HepG2 (cell line): ENCODE results near the gene CCDC121. TPM values are rescaled to one million over a fixed set of nuclear protein-coding genes. Genes with fewer than 3 reads are reported as not detected.

Experiments
- ATAC-seq: fragments of 200-7000 bp; cut with Tn5 transposase; 3 replicates; pipeline ENCODE4 v1.9.1; 2020; ENCODE audit warnings: mild to moderate bottlenecking, moderate library complexity
- BruUV-seq: library from RNA; stranded (reverse); fragments of 400-500 nt; replicated peaks from 2 replicates; lab custom pipeline; 2021; lab: Mats Ljungman, UMichigan
- CTCF ChIA-PET: fragments of 300-600 bp; formaldehyde crosslinking; extraction: SDS; loops from one replicate; lab custom pipeline; 2021; ENCODE audit warnings: low total read pairs, inconsistent platforms, low intra/inter-chr PET ratio; lab: Yijun Ruan, JAX
- POLR2A ChIA-PET: fragments of 350-600 bp; sonication (Branson Sonifier 250); formaldehyde crosslinking; loops from one replicate; lab custom pipeline; 2020; ENCODE audit warnings: antibody characterized with exemption, inconsistent platforms; lab: Yijun Ruan, JAX
- DNase-seq: peaks from one replicate; pipeline ENCODE4 v3.0.0-alpha.2; 2015; ENCODE audit warnings: low spot score
- FAIRE-seq: peaks from 3 replicates; lab custom pipeline; 2011; peaks lifted over from hg19 to GRCh38; lab: Jason Lieb, UNC
- H2AFZ ChIP-seq: one replicate; pipeline ENCODE4 v1.6.1; 2011; ENCODE audit warnings: low read length, inconsistent platforms
- H3K27ac ChIP-seq: fragments of 300-600 bp; 3 replicates; pipeline ENCODE4 v1.8.0; 2011; ENCODE audit warnings: mixed run types, mild to moderate bottlenecking, mixed read lengths, low read length, inconsistent platforms; ENCODE audit not compliant: insufficient read depth; ENCODE audit errors: extremely low read length
- H3K27me3 ChIP-seq, 2 experiments: fragments of 200-600 bp in 1 of 2; 2 replicates in 1 of 2; 3 replicates in 1 of 2; pipeline versions ENCODE4 v1.6.0 to v1.8.0; 2011; ENCODE audit warnings: low read length in 2 of 2, mild to moderate bottlenecking in 2 of 2, moderate library complexity in 2 of 2, inconsistent platforms in 1 of 2; ENCODE audit not compliant: insufficient read depth in 2 of 2, control insufficient read depth in 1 of 2
- H3K36me3 ChIP-seq, 2 experiments: fragments of 200-600 bp in 1 of 2; replicated peaks in 1 of 2; 2 replicates in 1 of 2; 3 replicates in 1 of 2; pipeline versions ENCODE4 v1.5.1 to v1.8.0; 2011; ENCODE audit warnings: low read length in 2 of 2, inconsistent platforms in 1 of 2; ENCODE audit not compliant: insufficient read depth in 2 of 2, control insufficient read depth in 1 of 2
- H3K4me1 ChIP-seq: 2 replicates; pipeline ENCODE4 v1.5.1; 2012; ENCODE audit warnings: low read length, inconsistent platforms; ENCODE audit not compliant: insufficient read depth
- H3K4me2 ChIP-seq: 2 replicates; pipeline ENCODE4 v1.6.0; 2011; ENCODE audit warnings: low read depth, low read length, inconsistent platforms
- H3K4me3 ChIP-seq, 3 experiments: fragments of 200-600 bp in 1 of 3; sonication (generic), shearing (Covaris generic) in 1 of 3; replicated peaks in 1 of 3; 2 replicates each; pipeline ENCODE4 v1.5.1; 2011 to 2016; ENCODE audit warnings: low read length in 3 of 3, inconsistent platforms in 2 of 3, low read depth in 2 of 3, mild to moderate bottlenecking in 2 of 3, control low read depth in 1 of 3, mixed read lengths in 1 of 3; ENCODE audit not compliant: insufficient read depth in 1 of 3
- H3K79me2 ChIP-seq: one replicate; pipeline ENCODE4 v1.6.1; 2011; ENCODE audit warnings: low read length, inconsistent platforms; ENCODE audit not compliant: insufficient read depth
- H3K9ac ChIP-seq: 2 replicates; pipeline ENCODE4 v1.6.0; 2011; ENCODE audit warnings: mild to moderate bottlenecking, low read depth, low read length, inconsistent platforms; ENCODE audit not compliant: insufficient read depth
- H3K9me3 ChIP-seq: 2 replicates; pipeline ENCODE4 v1.5.1; 2012; ENCODE audit warnings: mild to moderate bottlenecking, low read length
- H4K20me1 ChIP-seq: 2 replicates; pipeline ENCODE4 v1.6.0; 2011; ENCODE audit warnings: inconsistent platforms, mild to moderate bottlenecking, low read length, moderate library complexity; ENCODE audit not compliant: insufficient read depth
- ARHGAP35 ChIP-seq: sonication (generic); formaldehyde crosslinking; IDR thresholded peaks from 2 replicates; pipeline ENCODE4 v1.9.0; 2022; ENCODE audit warnings: mild to moderate bottlenecking, inconsistent platforms, moderate library complexity, missing genetic modification reagents, borderline replicate concordance
- ATF1 ChIP-seq: IDR thresholded peaks from 2 replicates; pipeline ENCODE4 v1.6.1; 2016; ENCODE audit warnings: mild to moderate bottlenecking, control low read depth
- BRD4 ChIP-seq: sonication (generic); formaldehyde crosslinking; IDR thresholded peaks from 2 replicates; pipeline ENCODE4 v1.4.0; 2020; ENCODE audit warnings: missing genetic modification reagents
- ISL2 ChIP-seq: sonication (generic); formaldehyde crosslinking; IDR thresholded peaks from 2 replicates; pipeline ENCODE4 v1.5.0; 2020; ENCODE audit warnings: missing genetic modification reagents
- NFIB ChIP-seq: sonication (generic); formaldehyde crosslinking; IDR thresholded peaks from 2 replicates; pipeline ENCODE4 v1.9.0; 2021; ENCODE audit warnings: missing genetic modification reagents, mild to moderate bottlenecking, borderline replicate concordance
- PAF1 ChIP-seq: IDR thresholded peaks from 2 replicates; pipeline ENCODE4 v1.6.1; 2016; ENCODE audit warnings: missing genetic modification reagents, missing compliant biosample characterization
- ZNF124 ChIP-seq: sonication (generic); formaldehyde crosslinking; IDR thresholded peaks from 2 replicates; pipeline ENCODE4 v1.4.0; 2020; ENCODE audit warnings: missing genetic modification reagents
- ZNF660 ChIP-seq: sonication (generic); formaldehyde crosslinking; IDR thresholded peaks from 2 replicates; pipeline ENCODE4 v1.5.1; 2020; ENCODE audit warnings: mild to moderate bottlenecking, low read depth, missing genetic modification reagents, borderline replicate concordance
- WGBS: methylation state at CpG from one replicate; pipeline ENCODE4 v1.1.6; 2017; ENCODE audit warnings: low lambda C conversion rate; 5-methylcytosine and 5-hydroxymethylcytosine counted together
- in situ Hi-C: cut with HindIII; loops from 2 replicates; pipeline ENCODE4 v1.10.0; 2017; ENCODE audit warnings: low pct_unique_long_range_greater_than_20kb; ENCODE audit not compliant: extremely low pct_ligation_motif_present
- intact Hi-C: fragments of 100-400 bp; cut with micrococcal nuclease; formaldehyde crosslinking; loops from one replicate; pipeline ENCODE4 v1.10.0; 2022; ENCODE audit not compliant: unreplicated experiment
- polyA plus RNA-seq, 8 experiments: library from polyadenylated mRNA; depleted of rRNA in 3 of 8; stranded (reverse) in 7 of 8; unstranded in 1 of 8; fragments of >200 nt; fragmentation: Illumina TruSeq in 4 of 8; extraction: Trizol in 4 of 8; gene quantifications; 2 replicates each; pipeline versions ENCODE4 v1.2.1 to v1.2.3, GENCODE V29; 2011 to 2016; ENCODE audit warnings: low read depth in 4 of 8, missing spikeins in 1 of 8, mixed read lengths in 1 of 8; ENCODE audit not compliant: insufficient read depth in 1 of 8
- total RNA-seq, 5 experiments: library from RNA; depleted of rRNA; stranded (reverse); fragments of >200 nt; fragmentation: Illumina TruSeq; extraction: Trizol; gene quantifications; 2 replicates each; pipeline ENCODE4 v1.2.3, GENCODE V29; 2016; ENCODE audit warnings: low read depth in 1 of 5
- TF ChIP-seq, protein P1 (sequence below), 2 experiments: sonication (generic) in 1 of 2; formaldehyde crosslinking in 1 of 2; IDR thresholded peaks; 2 replicates each; pipeline versions ENCODE4 v1.4.0 to v1.6.1; 2018 to 2020; ENCODE audit warnings: missing genetic modification reagents in 2 of 2, borderline replicate concordance in 1 of 2, low read depth in 1 of 2, mild to moderate bottlenecking in 1 of 2, missing biosample characterization in 1 of 2
- TF ChIP-seq, protein P2 (sequence below): sonication (generic); formaldehyde crosslinking; IDR thresholded peaks from 2 replicates; pipeline ENCODE4 v1.5.0; 2020; ENCODE audit warnings: missing genetic modification reagents, mild to moderate bottlenecking, borderline replicate concordance
- TF ChIP-seq, protein P3 (sequence below): sonication (generic); formaldehyde crosslinking; IDR thresholded peaks from 2 replicates; pipeline ENCODE4 v1.8.1; 2023; ENCODE audit warnings: mild to moderate bottlenecking, missing genetic modification reagents
- TF ChIP-seq, protein P4 (sequence below): sonication (generic); formaldehyde crosslinking; IDR thresholded peaks from 2 replicates; pipeline ENCODE4 v1.8.1; 2023; ENCODE audit warnings: missing genetic modification reagents, inconsistent platforms, borderline replicate concordance

The CCDC121 gene
- total and polyA plus RNA-seq, 2 of the 13 experiments (the other 11 are each of a cell fraction or from before 2014, with no cell fraction given): 1.9 to 3.0 TPM

DNA sequence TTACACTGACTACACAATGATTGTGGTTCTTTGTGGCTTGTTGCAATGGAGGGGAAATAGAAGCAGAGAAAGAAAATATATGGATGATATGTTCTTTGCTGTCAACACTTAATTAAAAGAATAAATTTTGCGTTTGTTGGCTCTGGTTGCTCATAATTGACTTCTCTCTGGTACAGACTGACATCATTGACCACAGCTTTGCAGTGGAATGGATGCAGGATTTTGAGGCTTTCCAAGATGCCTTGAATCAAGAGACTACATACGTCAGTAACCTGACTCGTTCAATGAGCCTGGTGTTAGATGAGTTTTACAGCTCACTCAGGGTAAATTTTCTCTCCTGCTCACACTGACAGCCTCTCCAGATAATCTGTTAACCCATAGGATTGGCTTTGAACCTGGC is 9.9 kb upstream of the CCDC121 start:
- Histone ChIP-seq H3K4me2 (no peak overlapping the region), H2AFZ (no peak overlapping the region), H4K20me1 (no peaks in the 10 kb centered on the region), H3K9me3 (no peaks in the 10 kb centered on the region), H3K27ac (no peak overlapping the region), H3K79me2 (no peaks in the 10 kb centered on the region), H3K9ac (no peak overlapping the region), H3K36me3 (peaks cover 46 to 78% of the 10 kb centered on the region in 2 experiments), H3K27me3 (no peaks in the 10 kb centered on the region), H3K4me1 (no peaks in the 10 kb centered on the region), H3K4me3 (no peak overlapping the region)
- ChIA-PET POLR2A (no interaction called here), CTCF (no interaction called here)
- 64% methylated on average over 3 of the region's 3 CpGs for WGBS
- ATAC-seq (no peak), FAIRE-seq (no peak), DNase-seq (no peak)
- no TSS peak for BruUV-seq
- in situ Hi-C loops (no loop called here), intact Hi-C loops (no loop called here)
- TF ChIP-seq, protein P1, sequence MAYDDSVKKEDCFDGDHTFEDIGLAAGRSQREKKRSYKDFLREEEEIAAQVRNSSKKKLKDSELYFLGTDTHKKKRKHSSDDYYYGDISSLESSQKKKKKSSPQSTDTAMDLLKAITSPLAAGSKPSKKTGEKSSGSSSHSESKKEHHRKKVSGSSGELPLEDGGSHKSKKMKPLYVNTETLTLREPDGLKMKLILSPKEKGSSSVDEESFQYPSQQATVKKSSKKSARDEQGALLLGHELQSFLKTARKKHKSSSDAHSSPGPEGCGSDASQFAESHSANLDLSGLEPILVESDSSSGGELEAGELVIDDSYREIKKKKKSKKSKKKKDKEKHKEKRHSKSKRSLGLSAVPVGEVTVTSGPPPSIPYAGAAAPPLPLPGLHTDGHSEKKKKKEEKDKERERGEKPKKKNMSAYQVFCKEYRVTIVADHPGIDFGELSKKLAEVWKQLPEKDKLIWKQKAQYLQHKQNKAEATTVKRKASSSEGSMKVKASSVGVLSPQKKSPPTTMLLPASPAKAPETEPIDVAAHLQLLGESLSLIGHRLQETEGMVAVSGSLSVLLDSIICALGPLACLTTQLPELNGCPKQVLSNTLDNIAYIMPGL (CRISPR knock-in tag; IDR thresholded peaks at IDR 0.05; ENCODE audit: borderline replicate concordance in 1 of 2, low read depth in 1 of 2): no peak
- TF ChIP-seq PAF1 (no peak), ZNF124 (no peak), ISL2 (CRISPR knock-in tag) (no peak), ARHGAP35 (CRISPR knock-in tag) (no peak), NFIB (no peak), ZNF660 (no peak), ATF1 (CRISPR knock-in tag) (no peak), BRD4 (no peak)
- TF ChIP-seq, protein P2, sequence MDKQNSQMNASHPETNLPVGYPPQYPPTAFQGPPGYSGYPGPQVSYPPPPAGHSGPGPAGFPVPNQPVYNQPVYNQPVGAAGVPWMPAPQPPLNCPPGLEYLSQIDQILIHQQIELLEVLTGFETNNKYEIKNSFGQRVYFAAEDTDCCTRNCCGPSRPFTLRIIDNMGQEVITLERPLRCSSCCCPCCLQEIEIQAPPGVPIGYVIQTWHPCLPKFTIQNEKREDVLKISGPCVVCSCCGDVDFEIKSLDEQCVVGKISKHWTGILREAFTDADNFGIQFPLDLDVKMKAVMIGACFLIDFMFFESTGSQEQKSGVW (CRISPR knock-in tag): no peak
- TF ChIP-seq, protein P3, sequence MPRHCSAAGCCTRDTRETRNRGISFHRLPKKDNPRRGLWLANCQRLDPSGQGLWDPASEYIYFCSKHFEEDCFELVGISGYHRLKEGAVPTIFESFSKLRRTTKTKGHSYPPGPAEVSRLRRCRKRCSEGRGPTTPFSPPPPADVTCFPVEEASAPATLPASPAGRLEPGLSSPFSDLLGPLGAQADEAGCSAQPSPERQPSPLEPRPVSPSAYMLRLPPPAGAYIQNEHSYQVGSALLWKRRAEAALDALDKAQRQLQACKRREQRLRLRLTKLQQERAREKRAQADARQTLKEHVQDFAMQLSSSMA (CRISPR knock-in tag): no peak
- TF ChIP-seq, protein P4, sequence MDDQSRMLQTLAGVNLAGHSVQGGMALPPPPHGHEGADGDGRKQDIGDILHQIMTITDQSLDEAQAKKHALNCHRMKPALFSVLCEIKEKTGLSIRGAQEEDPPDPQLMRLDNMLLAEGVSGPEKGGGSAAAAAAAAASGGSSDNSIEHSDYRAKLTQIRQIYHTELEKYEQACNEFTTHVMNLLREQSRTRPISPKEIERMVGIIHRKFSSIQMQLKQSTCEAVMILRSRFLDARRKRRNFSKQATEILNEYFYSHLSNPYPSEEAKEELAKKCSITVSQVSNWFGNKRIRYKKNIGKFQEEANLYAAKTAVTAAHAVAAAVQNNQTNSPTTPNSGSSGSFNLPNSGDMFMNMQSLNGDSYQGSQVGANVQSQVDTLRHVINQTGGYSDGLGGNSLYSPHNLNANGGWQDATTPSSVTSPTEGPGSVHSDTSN (CRISPR knock-in tag): no peak
